Stimulated activated CD4-positive, alpha-beta T cell treated with anti-CD3 and anti-CD28 coated beads, Interleukin-15, amount 100 ng/mL, for 48 hours (primary cell): ENCODE results near the gene CDR2.
"Not testable (repeated sequence)": the region's sequence is repeated elsewhere in the genome, so short reads cannot be mapped to it uniquely, and the experiment has no call there.

Source experiments
- DNase-seq, 2 donors: peaks; one replicate each; pipeline ENCODE4 v3.0.0-alpha.2; 2020; ENCODE audit warnings: low read depth in 2 of 2

Gene CDR2

GRCh38 chr16:22307838-22308237 is 66.6 kb downstream of the CDR2 start:
- DNase-seq, result no peak

GRCh38 chr16:22306788-22307187 is 67.6 kb downstream of the CDR2 start:
- DNase-seq, result no peak

GRCh38 chr16:22304411-22304810 is 70.0 kb downstream of the CDR2 start:
- no peak for DNase-seq

GRCh38 chr16:22302776-22303363 is 71.5 kb downstream of the CDR2 start:
- DNase-seq, result no peak

- not testable (repeated sequence) for DNase-seq
Measured at GRCh38 chr16:22301423-22301822, 73.0 kb downstream of the CDR2 start.

- no peak for DNase-seq
Measured at GRCh38 chr16:22300427-22301071, 73.9 kb downstream of the CDR2 start.

- no peak for DNase-seq
Measured at GRCh38 chr16:22299036-22299435, 75.4 kb downstream of the CDR2 start.

- DNase-seq, result peak; percentile 72
Measured at GRCh38 chr16:22297871-22298733, 76.3 kb downstream of the CDR2 start.

GRCh38 chr16:22297114-22297870 is 77.1 kb downstream of the CDR2 start, which contains the start of gene POLR3E:
TSS of gene POLR3E (plus strand) at chr16:22297409. CDS start at chr16:22302969, 5,560 bp downstream.
- peak; percentile 99 for DNase-seq

- DNase-seq, result no peak
Measured at GRCh38 chr16:22296225-22297113, 78.0 kb downstream of the CDR2 start.
